SKM-1 treated with dmso at 0.1 percent for 144 hours (cell line): Measurements from ENCODE around the gene GALK2.
A peak's percentile ranks its signal among the peaks of the same experiment; 100 is the strongest.

Experiments used
- DNase-seq: peaks from one replicate; lab custom pipeline; 2025; ENCODE audit not compliant: unreplicated experiment; lab: John Stamatoyannopoulos, UW

The GALK2 gene

GRCh38 chr15:49278751-49279150, 108.7 kb downstream of the GALK2 start:
- DNase-seq: no peak

- DNase-seq: no peak
Measured at GRCh38 chr15:49279521-49280456, 109.7 kb downstream of the GALK2 start.

- DNase-seq: no peak
Measured at GRCh38 chr15:49282366-49282765, 112.3 kb downstream of the GALK2 start.

GRCh38 chr15:49286649-49287404, 116.8 kb downstream of the GALK2 start:
- DNase-seq: no peak

- no peak for DNase-seq
Measured at GRCh38 chr15:49287481-49287880, 117.4 kb downstream of the GALK2 start.

- no peak for DNase-seq
Measured at GRCh38 chr15:49288391-49288790, 118.3 kb downstream of the GALK2 start.

- DNase-seq: no peak
Measured at GRCh38 chr15:49290191-49290590, 120.1 kb downstream of the GALK2 start.

GRCh38 chr15:49293941-49294340, 123.9 kb downstream of the GALK2 start:
- DNase-seq: no peak

GRCh38 chr15:49296258-49296657, 126.2 kb downstream of the GALK2 start:
- DNase-seq: no peak

GRCh38 chr15:49297584-49297983, 127.5 kb downstream of the GALK2 start:
- DNase-seq: no peak

- no peak for DNase-seq
Measured at GRCh38 chr15:49300856-49301255, 130.8 kb downstream of the GALK2 start.

GRCh38 chr15:49301562-49301961, 131.5 kb downstream of the GALK2 start:
- DNase-seq: no peak

- DNase-seq: no peak
Measured at GRCh38 chr15:49303003-49303402, 133.0 kb downstream of the GALK2 start.

GRCh38 chr15:49306551-49306950, 136.5 kb downstream of the GALK2 start:
- no peak for DNase-seq

- DNase-seq: no peak
Measured at GRCh38 chr15:49308686-49309085, 138.6 kb downstream of the GALK2 start.

- DNase-seq: no peak
Measured at GRCh38 chr15:49309889-49310288, 139.8 kb downstream of the GALK2 start.

GRCh38 chr15:49313650-49314049, 143.6 kb downstream of the GALK2 start:
- no peak for DNase-seq

GRCh38 chr15:49314716-49315115, 144.7 kb downstream of the GALK2 start:
- DNase-seq: no peak

- no peak for DNase-seq
Measured at GRCh38 chr15:49315391-49315823, 145.4 kb downstream of the GALK2 start.

- peak; percentile 27 for DNase-seq
Measured at GRCh38 chr15:49320351-49320750, 150.3 kb downstream of the GALK2 start.

GRCh38 chr15:49323207-49323606, 153.2 kb downstream of the GALK2 start:
- no peak for DNase-seq

- no peak for DNase-seq
Measured at GRCh38 chr15:49327927-49328326, 157.9 kb downstream of the GALK2 start.
